ENCODE results near the gene MB21D2. TPM values are rescaled to one million over a fixed set of nuclear protein-coding genes. Genes with fewer than 3 reads are reported as not detected.

MB21D2 gene
- total RNA-seq, 2 experiments from 2014 or later = 19.8 to 21.0 TPM

Other genes starting within 250 kb of the MB21D2 start
- gene FGF12, start 190.3 kb downstream of the MB21D2 start, total RNA-seq = not detected